ENCODE results near the gene DAAM1.

GRCh38 chr14:59189786-59190368, 1.4 kb downstream of the DAAM1 start:
- TF ChIP-seq POLR2AphosphoS5 (IDR thresholded peaks at IDR 0.05), result peak; percentile 83
- TF ChIP-seq, protein P1, sequence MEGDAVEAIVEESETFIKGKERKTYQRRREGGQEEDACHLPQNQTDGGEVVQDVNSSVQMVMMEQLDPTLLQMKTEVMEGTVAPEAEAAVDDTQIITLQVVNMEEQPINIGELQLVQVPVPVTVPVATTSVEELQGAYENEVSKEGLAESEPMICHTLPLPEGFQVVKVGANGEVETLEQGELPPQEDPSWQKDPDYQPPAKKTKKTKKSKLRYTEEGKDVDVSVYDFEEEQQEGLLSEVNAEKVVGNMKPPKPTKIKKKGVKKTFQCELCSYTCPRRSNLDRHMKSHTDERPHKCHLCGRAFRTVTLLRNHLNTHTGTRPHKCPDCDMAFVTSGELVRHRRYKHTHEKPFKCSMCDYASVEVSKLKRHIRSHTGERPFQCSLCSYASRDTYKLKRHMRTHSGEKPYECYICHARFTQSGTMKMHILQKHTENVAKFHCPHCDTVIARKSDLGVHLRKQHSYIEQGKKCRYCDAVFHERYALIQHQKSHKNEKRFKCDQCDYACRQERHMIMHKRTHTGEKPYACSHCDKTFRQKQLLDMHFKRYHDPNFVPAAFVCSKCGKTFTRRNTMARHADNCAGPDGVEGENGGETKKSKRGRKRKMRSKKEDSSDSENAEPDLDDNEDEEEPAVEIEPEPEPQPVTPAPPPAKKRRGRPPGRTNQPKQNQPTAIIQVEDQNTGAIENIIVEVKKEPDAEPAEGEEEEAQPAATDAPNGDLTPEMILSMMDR (IDR thresholded peaks at IDR 0.05; ENCODE audit: poor library complexity, severe bottlenecking), result no peak
- peak; percentile 82 for TF ChIP-seq MXI1 (conservative IDR thresholded peaks at IDR 0.05; ENCODE audit: poor library complexity, severe bottlenecking)
- TF ChIP-seq TAF1 (IDR thresholded peaks at IDR 0.05; ENCODE audit: low read depth), result peak; percentile 55

Data from neural cell (in vitro differentiated cells).